Right renal cortex interstitium (tissue), 3 donors: Measurements from ENCODE around the gene VPS45. TPM values are rescaled to one million over a fixed set of nuclear protein-coding genes. Genes with fewer than 3 reads are reported as not detected.

ENCODE experiments used
- DNase-seq, 3 donors: peaks; one replicate each; pipeline ENCODE4 v3.0.0-alpha.2; 2013; ENCODE audit warnings: low read depth in 3 of 3, low spot score in 2 of 3
- polyA plus RNA-seq, 3 donors: library from polyadenylated mRNA; unstranded; fragments of 120-200 nt; gene quantifications; one replicate each; pipeline ENCODE4 v1.2.1, GENCODE V29; 2013; ENCODE audit not compliant: insufficient read length in 3 of 3

Gene VPS45
- polyA plus RNA-seq, 3 donors, result 69.0 to 79.6 (median 76.1) TPM

GRCh38 chr1:150069923-150070322 is 2.3 kb downstream of the VPS45 start:
- no peak for DNase-seq

GRCh38 chr1:150072959-150073358 is 5.4 kb downstream of the VPS45 start:
- DNase-seq, result no peak

- no peak for DNase-seq
These were observed 5.9 kb downstream of the VPS45 start for GRCh38 chr1:150073516-150073915.

- no peak for DNase-seq
These were observed 8.5 kb downstream of the VPS45 start for GRCh38 chr1:150076066-150076465.

GRCh38 chr1:150076985-150077384 is 9.4 kb downstream of the VPS45 start:
- DNase-seq, result no peak

- DNase-seq, result no peak
These were observed 13.2 kb downstream of the VPS45 start for GRCh38 chr1:150080784-150081183.

- no peak for DNase-seq
These were observed 14.9 kb downstream of the VPS45 start for GRCh38 chr1:150082494-150082893.

GRCh38 chr1:150083907-150084306 is 16.3 kb downstream of the VPS45 start:
- no peak for DNase-seq

- no peak for DNase-seq
These were observed 17.8 kb downstream of the VPS45 start for GRCh38 chr1:150085406-150085805.

GRCh38 chr1:150087415-150087814 is 19.8 kb downstream of the VPS45 start:
- no peak for DNase-seq

- no peak for DNase-seq
These were observed 22.4 kb downstream of the VPS45 start for GRCh38 chr1:150089846-150090520.

GRCh38 chr1:150092180-150092791 is 24.7 kb downstream of the VPS45 start:
- DNase-seq, result no peak

GRCh38 chr1:150093805-150094204 is 26.2 kb downstream of the VPS45 start:
- no peak for DNase-seq

GRCh38 chr1:150094734-150095265 is 27.2 kb downstream of the VPS45 start:
- DNase-seq, result no peak

GRCh38 chr1:150102986-150103385 is 35.4 kb downstream of the VPS45 start:
- no peak for DNase-seq

- no peak for DNase-seq
These were observed 38.8 kb downstream of the VPS45 start for GRCh38 chr1:150106341-150106740.

- DNase-seq, result no peak
These were observed 42.0 kb downstream of the VPS45 start for GRCh38 chr1:150109586-150109985.

- no peak for DNase-seq
These were observed 42.5 kb downstream of the VPS45 start for GRCh38 chr1:150110116-150110515.

- DNase-seq, result no peak
These were observed 44.1 kb downstream of the VPS45 start for GRCh38 chr1:150111670-150112069.

GRCh38 chr1:150115121-150115520 is 47.5 kb downstream of the VPS45 start:
- no peak for DNase-seq

- DNase-seq, result no peak
These were observed 51.1 kb downstream of the VPS45 start for GRCh38 chr1:150118716-150119115.

GRCh38 chr1:150121236-150121862 is 53.8 kb downstream of the VPS45 start:
- no peak for DNase-seq
